Islet precursor cell (in vitro differentiated cells): ENCODE data around the gene TRAM2.

Source experiments
- DNase-seq: peaks from one replicate; pipeline ENCODE4 v3.0.0-alpha.2; 2018

The TRAM2 gene

GRCh38 chr6:52544602-52545405 lies 32.1 kb downstream of the TRAM2 start:
- no peak for DNase-seq

GRCh38 chr6:52543729-52544601 lies 32.9 kb downstream of the TRAM2 start:
- DNase-seq = peak; percentile 72

- DNase-seq = no peak
Observed at GRCh38 chr6:52543262-52543661, 33.6 kb downstream of the TRAM2 start.

GRCh38 chr6:52541135-52541534 lies 35.7 kb downstream of the TRAM2 start:
- no peak for DNase-seq

- no peak for DNase-seq
Observed at GRCh38 chr6:52540286-52540902, 36.5 kb downstream of the TRAM2 start.

GRCh38 chr6:52539607-52540006 lies 37.3 kb downstream of the TRAM2 start:
- no peak for DNase-seq

GRCh38 chr6:52538901-52539354 lies 37.9 kb downstream of the TRAM2 start:
- no peak for DNase-seq

GRCh38 chr6:52538252-52538900 lies 38.5 kb downstream of the TRAM2 start:
- no peak for DNase-seq

GRCh38 chr6:52537001-52537753 lies 39.7 kb downstream of the TRAM2 start:
- no peak for DNase-seq

GRCh38 chr6:52536424-52536916 lies 40.4 kb downstream of the TRAM2 start:
- DNase-seq = no peak

- no peak for DNase-seq
Observed at GRCh38 chr6:52535711-52536423, 41.0 kb downstream of the TRAM2 start.

GRCh38 chr6:52534966-52535390 lies 41.9 kb downstream of the TRAM2 start:
- DNase-seq = no peak

GRCh38 chr6:52534363-52534762 lies 42.5 kb downstream of the TRAM2 start:
- DNase-seq = no peak

GRCh38 chr6:52533491-52533890 lies 43.4 kb downstream of the TRAM2 start:
- no peak for DNase-seq

GRCh38 chr6:52532457-52532856 lies 44.4 kb downstream of the TRAM2 start:
- DNase-seq = no peak

- DNase-seq = no peak
Observed at GRCh38 chr6:52531834-52532233, 45.0 kb downstream of the TRAM2 start.

- no peak for DNase-seq
Observed at GRCh38 chr6:52531396-52531795, 45.5 kb downstream of the TRAM2 start.

GRCh38 chr6:52530351-52530750 lies 46.5 kb downstream of the TRAM2 start:
- no peak for DNase-seq

GRCh38 chr6:52529311-52529710 lies 47.5 kb downstream of the TRAM2 start:
- DNase-seq = no peak

GRCh38 chr6:52527436-52527835 lies 49.4 kb downstream of the TRAM2 start:
- DNase-seq = no peak

GRCh38 chr6:52526634-52527033 lies 50.2 kb downstream of the TRAM2 start:
- DNase-seq = no peak
